ENCODE results near the gene DDX20.

- TF ChIP-seq POLR2A (IDR thresholded peaks at IDR 0.05; ENCODE audit: low read depth) (no peak), CTCF (IDR thresholded peaks at IDR 0.05) (no peak), POLR2AphosphoS5 (IDR thresholded peaks at IDR 0.05) (no peak)
Measured at GRCh38 chr1:111745675-111746613, 9.8 kb upstream of the DDX20 start.
